SK-N-MC (cell line): ENCODE measurements around the gene EPX.

Source experiments
- EZH2 ChIP-seq: fragments of 200-600 bp; sonication (generic); IDR thresholded peaks from one replicate; pipeline ENCODE4 v1.6.1; 2017; ENCODE audit warnings: antibody characterized with exemption
- FOXP2 ChIP-seq: optimal IDR thresholded peaks from 2 replicates; pipeline ENCODE3; 2011; ENCODE audit warnings: mild to moderate bottlenecking, moderate library complexity; ENCODE audit not compliant: insufficient read depth; ENCODE audit errors: extremely low read length, control extremely low read depth
- POLR2AphosphoS5 ChIP-seq: IDR thresholded peaks from 2 replicates; pipeline ENCODE4 v1.6.1; 2012; ENCODE audit warnings: mild to moderate bottlenecking, low read depth, low read length, borderline replicate concordance

DNA sequence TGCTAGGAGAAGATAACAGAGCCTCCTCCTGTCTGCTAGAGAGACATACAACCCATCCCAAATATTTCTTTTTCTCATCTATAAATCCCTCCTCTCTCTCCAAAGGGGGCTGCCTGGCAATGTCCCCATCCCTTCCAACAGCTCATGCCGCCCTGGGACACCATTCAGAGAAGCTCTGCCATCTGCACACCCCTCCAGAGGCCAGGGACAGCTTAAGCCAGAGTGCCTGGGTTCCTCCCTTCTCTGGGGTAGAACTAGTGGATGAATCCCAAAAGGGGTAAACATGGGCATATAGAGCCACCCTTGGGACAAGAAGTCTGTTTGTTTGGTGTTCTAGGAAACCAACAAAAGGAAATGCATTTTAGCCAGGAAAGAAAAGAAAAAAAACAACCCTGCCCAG lies 43.3 kb downstream of the EPX start:
- no peak for TF ChIP-seq POLR2AphosphoS5
- no peak for TF ChIP-seq EZH2
- TF ChIP-seq FOXP2: no peak
